HG03469 (cell line): ENCODE results near the gene TTL.
"Not testable (repeated sequence)": the region's sequence is repeated elsewhere in the genome, so short reads cannot be mapped to it uniquely, and the experiment has no call there.

Source experiments
- ATAC-seq: cut with Tn5 transposase; IDR thresholded peaks from one replicate; pipeline ENCODE4 v1.9.1; 2021; ENCODE audit warnings: mild to moderate bottlenecking, moderate library complexity, moderate number of reproducible peaks; ENCODE audit not compliant: unreplicated experiment

The TTL gene

GRCh38 chr2:112519506-112519905 is 37.5 kb downstream of the TTL start:
- no peak for ATAC-seq

- ATAC-seq: no peak
Observed at GRCh38 chr2:112520234-112520783, 38.4 kb downstream of the TTL start.

- ATAC-seq: no peak
Observed at GRCh38 chr2:112523291-112523777, 41.4 kb downstream of the TTL start.

- not testable (repeated sequence) for ATAC-seq
Observed at GRCh38 chr2:112524276-112524675, 42.3 kb downstream of the TTL start.

- no peak for ATAC-seq
Observed at GRCh38 chr2:112528541-112528940, 46.6 kb downstream of the TTL start.

GRCh38 chr2:112529757-112530156 is 47.8 kb downstream of the TTL start:
- no peak for ATAC-seq

GRCh38 chr2:112530728-112531127 is 48.8 kb downstream of the TTL start:
- ATAC-seq: no peak

GRCh38 chr2:112534826-112535225 is 52.9 kb downstream of the TTL start:
- no peak for ATAC-seq

- ATAC-seq: not testable (repeated sequence)
Observed at GRCh38 chr2:112536665-112537064, 54.7 kb downstream of the TTL start.

GRCh38 chr2:112539306-112539705 is 57.4 kb downstream of the TTL start:
- no peak for ATAC-seq

- ATAC-seq: no peak
Observed at GRCh38 chr2:112540906-112541305, 59.0 kb downstream of the TTL start.

- peak; percentile 14 for ATAC-seq
Observed at GRCh38 chr2:112541315-112542122, 59.6 kb downstream of the TTL start.

- peak; percentile 63 for ATAC-seq
Observed at GRCh38 chr2:112542123-112542983, 60.4 kb downstream of the TTL start, which contains the start of gene POLR1B. POLR1B (plus strand) TSS chr2:112542465; CDS start chr2:112542495, 30 bp downstream.

- no peak for ATAC-seq
Observed at GRCh38 chr2:112542984-112543661, 61.2 kb downstream of the TTL start.

GRCh38 chr2:112547333-112547732 is 65.4 kb downstream of the TTL start:
- no peak for ATAC-seq

GRCh38 chr2:112548980-112549379 is 67.0 kb downstream of the TTL start:
- no peak for ATAC-seq

GRCh38 chr2:112566104-112566503 is 84.1 kb downstream of the TTL start:
- no peak for ATAC-seq

GRCh38 chr2:112566508-112566907 is 84.6 kb downstream of the TTL start:
- ATAC-seq: not testable (repeated sequence)

GRCh38 chr2:112572005-112572404 is 90.0 kb downstream of the TTL start:
- ATAC-seq: no peak

- ATAC-seq: no peak
Observed at GRCh38 chr2:112577756-112578155, 95.8 kb downstream of the TTL start.

- no peak for ATAC-seq
Observed at GRCh38 chr2:112579241-112579640, 97.3 kb downstream of the TTL start.
